Measurements from ENCODE around the gene ZNF212. TPM values are rescaled to one million over a fixed set of nuclear protein-coding genes. Genes with fewer than 3 reads are reported as not detected.
A peak's percentile ranks its signal among the peaks of the same experiment; 100 is the strongest.

ZNF212 gene
- total RNA-seq, 3 donors from 2014 or later (not counting 1 experiment from before 2014, with no cell fraction given): 11.2 to 23.7 (median 17.0) TPM

- DNase-seq: no peak
- Histone ChIP-seq H3K27me3 (ENCODE audit: control insufficient read depth, insufficient read depth, low read length) (no peaks in the 10 kb centered on the region), H3K36me3 (ENCODE audit: control insufficient read depth, insufficient read depth, low read length) (peaks cover 7% of the 10 kb centered on the region), H3K27ac (ENCODE audit: low read length) (no peak overlapping the region), H3K4me3 (ENCODE audit: low read length) (peak overlapping the region; percentile 54), H3K4me1 (ENCODE audit: control insufficient read depth, insufficient read depth, low read length) (peaks cover 28% of the 10 kb centered on the region), H3K9me3 (ENCODE audit: control insufficient read depth, insufficient read depth, low read length) (no peaks in the 10 kb centered on the region)
- peaks cover 36 to 45% of the 10 kb centered on the region in 2 donors for H3K4me1 Mint-ChIP-seq
- peak overlapping the region in 1 of 2 donors; percentile 88 for H3K27ac Mint-ChIP-seq
- H3K4me3 Mint-ChIP-seq: peak overlapping the region; percentile 90
- intact Hi-C loops (cut with micrococcal nuclease): loop anchor here (2.0 kb wide), 1 partner anchor 23 kb away; the partner anchor contains the start of gene ZNF783
- no peaks in the 10 kb centered on the region for H3K27me3 Mint-ChIP-seq (ENCODE audit: low read depth in 2 of 2)
- ATAC-seq: no peak
- no peaks in the 10 kb centered on the region for H3K9me3 Mint-ChIP-seq
- no peak for TF ChIP-seq CTCF (IDR thresholded peaks at IDR 0.05)
- no peaks in the 10 kb centered on the region for H3K36me3 Mint-ChIP-seq
- WGBS (ENCODE audit: insufficient coverage): 19% methylated on average over 11 of the region's 11 CpGs
Measured at GRCh38 chr7:149285603-149286002, 46.2 kb downstream of the ZNF212 start.

GRCh38 chr7:149286811-149287400 is 47.5 kb downstream of the ZNF212 start:
- H3K4me1 ChIP-seq (ENCODE audit: control insufficient read depth, insufficient read depth, low read length): peaks cover 35% of the 10 kb centered on the region
- no peaks in the 10 kb centered on the region for H3K9me3 Mint-ChIP-seq
- H3K27me3 ChIP-seq (ENCODE audit: control insufficient read depth, insufficient read depth, low read length): no peaks in the 10 kb centered on the region
- H3K27ac Mint-ChIP-seq: peak overlapping the region in 1 of 2 donors; percentile 88
- WGBS (ENCODE audit: insufficient coverage): 88% methylated on average over 6 of the region's 6 CpGs
- H3K27me3 Mint-ChIP-seq (ENCODE audit: low read depth in 2 of 2): no peaks in the 10 kb centered on the region
- ATAC-seq: no peak
- H3K4me1 Mint-ChIP-seq: peaks cover 43 to 56% of the 10 kb centered on the region in 2 donors
- no peak for DNase-seq
- no peak overlapping the region for H3K27ac ChIP-seq (ENCODE audit: low read length)
- H3K36me3 Mint-ChIP-seq: no peaks in the 10 kb centered on the region
- H3K36me3 ChIP-seq (ENCODE audit: control insufficient read depth, insufficient read depth, low read length): peaks cover 2% of the 10 kb centered on the region
- H3K4me3 Mint-ChIP-seq: peak overlapping the region; percentile 47
- H3K9me3 ChIP-seq (ENCODE audit: control insufficient read depth, insufficient read depth, low read length): no peaks in the 10 kb centered on the region
- TF ChIP-seq CTCF (IDR thresholded peaks at IDR 0.05): no peak
- intact Hi-C loops (cut with micrococcal nuclease): no loop called here
- no peak overlapping the region for H3K4me3 ChIP-seq (ENCODE audit: low read length)

GRCh38 chr7:149287622-149288021 is 48.2 kb downstream of the ZNF212 start:
- DNase-seq (no peak), ATAC-seq (no peak)
- no peaks in the 10 kb centered on the region for H3K27me3 ChIP-seq (ENCODE audit: control insufficient read depth, insufficient read depth, low read length)
- H3K27ac ChIP-seq (ENCODE audit: low read length): no peak overlapping the region
- 95% methylated on average over 10 of the region's 10 CpGs for WGBS (ENCODE audit: insufficient coverage)
- Mint-ChIP-seq H3K36me3 (no peaks in the 10 kb centered on the region), H3K27ac (no peak overlapping the region), H3K9me3 (no peaks in the 10 kb centered on the region), H3K4me3 (no peak overlapping the region), H3K27me3 (ENCODE audit: low read depth in 2 of 2) (no peaks in the 10 kb centered on the region), H3K4me1 (peaks cover 43 to 56% of the 10 kb centered on the region in 2 donors)
- intact Hi-C loops (cut with micrococcal nuclease): no loop called here
- TF ChIP-seq CTCF (IDR thresholded peaks at IDR 0.05): no peak
- no peaks in the 10 kb centered on the region for H3K36me3 ChIP-seq (ENCODE audit: control insufficient read depth, insufficient read depth, low read length)
- no peak overlapping the region for H3K4me3 ChIP-seq (ENCODE audit: low read length)
- H3K9me3 ChIP-seq (ENCODE audit: control insufficient read depth, insufficient read depth, low read length): no peaks in the 10 kb centered on the region
- peaks cover 35% of the 10 kb centered on the region for H3K4me1 ChIP-seq (ENCODE audit: control insufficient read depth, insufficient read depth, low read length)

GRCh38 chr7:149289262-149289661 is 49.8 kb downstream of the ZNF212 start:
- ATAC-seq: no peak
- peaks cover 40 to 53% of the 10 kb centered on the region in 2 donors for H3K4me1 Mint-ChIP-seq
- WGBS (ENCODE audit: insufficient coverage): 98% methylated on average over 8 of the region's 8 CpGs

More at GRCh38 chr7:149289262-149289661, 49.8 kb downstream of the ZNF212 start:
- Mint-ChIP-seq H3K9me3 (no peaks in the 10 kb centered on the region), H3K4me3 (no peak overlapping the region), H3K27me3 (ENCODE audit: low read depth in 2 of 2) (no peaks in the 10 kb centered on the region), H3K36me3 (no peaks in the 10 kb centered on the region), H3K27ac (no peak overlapping the region)
- intact Hi-C loops (cut with micrococcal nuclease): no loop called here
- no peaks in the 10 kb centered on the region for H3K9me3 ChIP-seq (ENCODE audit: control insufficient read depth, insufficient read depth, low read length)
- no peak for DNase-seq
- H3K27ac ChIP-seq (ENCODE audit: low read length): no peak overlapping the region
- H3K4me1 ChIP-seq (ENCODE audit: control insufficient read depth, insufficient read depth, low read length): peaks cover 34% of the 10 kb centered on the region
- H3K4me3 ChIP-seq (ENCODE audit: low read length): no peak overlapping the region
- H3K27me3 ChIP-seq (ENCODE audit: control insufficient read depth, insufficient read depth, low read length): no peaks in the 10 kb centered on the region
- TF ChIP-seq CTCF (IDR thresholded peaks at IDR 0.05): no peak
- no peaks in the 10 kb centered on the region for H3K36me3 ChIP-seq (ENCODE audit: control insufficient read depth, insufficient read depth, low read length)

All from natural killer cell (primary cell).